H1 (cell line): ENCODE results near the gene SLC39A2. TPM values are rescaled to one million over a fixed set of nuclear protein-coding genes. Genes with fewer than 3 reads are reported as not detected.

ENCODE experiments used
- BCL11A ChIP-seq, 2 experiments: IDR thresholded peaks; one replicate each; pipeline ENCODE4 v1.6.1; 2011; ENCODE audit warnings: low read depth in 2 of 2, low read length in 2 of 2, mild to moderate bottlenecking in 2 of 2
- BRCA1 ChIP-seq: IDR thresholded peaks from 2 replicates; pipeline ENCODE4 v1.6.1; 2012; ENCODE audit warnings: low read depth, low read length, improper control_type of control experiment
- CEBPB ChIP-seq: IDR thresholded peaks from 2 replicates; pipeline ENCODE4 v1.6.1; 2012; ENCODE audit warnings: low read depth, low read length
- CREB1 ChIP-seq: IDR thresholded peaks from 2 replicates; pipeline ENCODE4 v1.6.1; 2012; ENCODE audit warnings: inconsistent platforms
- CTBP2 ChIP-seq: IDR thresholded peaks from 2 replicates; pipeline ENCODE4 v1.7.0; 2011; ENCODE audit warnings: borderline replicate concordance, mild to moderate bottlenecking, moderate library complexity, mixed read lengths, low read length; ENCODE audit not compliant: insufficient read depth, insufficient read length
- EGR1 ChIP-seq: IDR thresholded peaks from 2 replicates; pipeline ENCODE4 v1.6.1; 2011; ENCODE audit warnings: low read depth, low read length, borderline replicate concordance
- HDAC2 ChIP-seq, 2 experiments: fragments of 300-600 bp in 1 of 2; sonication (generic) in 1 of 2; IDR thresholded peaks; 2 replicates each; pipeline ENCODE4 v1.6.1; 2011 to 2012; ENCODE audit warnings: low read depth in 2 of 2, low read length in 2 of 2, mild to moderate bottlenecking in 2 of 2, moderate library complexity in 2 of 2, borderline replicate concordance in 1 of 2, inconsistent platforms in 1 of 2
- HDAC6 ChIP-seq: IDR thresholded peaks from one replicate; pipeline ENCODE4 v1.7.1; 2012; ENCODE audit warnings: low read depth, mild to moderate bottlenecking, inconsistent platforms, low read length, moderate library complexity
- KDM1A ChIP-seq: fragments of 200-600, 300-600 bp; sonication (generic); IDR thresholded peaks from 2 replicates; pipeline ENCODE4 v1.7.1; 2016; ENCODE audit warnings: mild to moderate bottlenecking, low read length, borderline replicate concordance
- MAFK ChIP-seq: IDR thresholded peaks from 2 replicates; pipeline ENCODE4 v1.6.1; 2012; ENCODE audit warnings: low read depth, mild to moderate bottlenecking, improper control_type of control experiment, low read length
- NRF1 ChIP-seq: IDR thresholded peaks from 2 replicates; pipeline ENCODE4 v1.6.1; 2011; ENCODE audit warnings: mild to moderate bottlenecking, low read depth, low read length, improper control_type of control experiment
- POU5F1 ChIP-seq: IDR thresholded peaks from 2 replicates; pipeline ENCODE4 v1.6.1; 2011; ENCODE audit warnings: low read depth, mild to moderate bottlenecking, low read length, moderate library complexity
- RAD21 ChIP-seq, 2 experiments: IDR thresholded peaks in 1 of 2; conservative IDR thresholded peaks in 1 of 2; 2 replicates each; pipeline ENCODE4 v1.6.1; 2011; ENCODE audit warnings: low read depth in 2 of 2, low read length in 2 of 2, improper control_type of control experiment in 1 of 2, inconsistent platforms in 1 of 2, mild to moderate bottlenecking in 1 of 2, moderate library complexity in 1 of 2
- RBBP5 ChIP-seq: IDR thresholded peaks from 2 replicates; pipeline ENCODE4 v1.7.1; 2012; ENCODE audit warnings: low read depth, mild to moderate bottlenecking, inconsistent platforms, low read length, moderate library complexity, borderline replicate concordance
- RXRA ChIP-seq: IDR thresholded peaks from 2 replicates; pipeline ENCODE4 v1.6.1; 2011; ENCODE audit warnings: low read depth, mild to moderate bottlenecking, low read length, moderate library complexity; ENCODE audit not compliant: insufficient read depth
- SIRT6 ChIP-seq: IDR thresholded peaks from one replicate; pipeline ENCODE4 v1.7.1; 2012; ENCODE audit warnings: low read length, inconsistent platforms
- SIX5 ChIP-seq: IDR thresholded peaks from 2 replicates; pipeline ENCODE4 v1.6.1; 2011; ENCODE audit warnings: mild to moderate bottlenecking, low read depth, low read length
- SRF ChIP-seq: IDR thresholded peaks from 2 replicates; pipeline ENCODE4 v1.6.1; 2011; ENCODE audit warnings: mild to moderate bottlenecking, low read depth, low read length, moderate library complexity
- TAF7 ChIP-seq: optimal IDR thresholded peaks from 2 replicates; pipeline ENCODE3; 2011; ENCODE audit warnings: low read depth, mild to moderate bottlenecking, inconsistent platforms, low read length, moderate library complexity, borderline replicate concordance
- TCF12 ChIP-seq: IDR thresholded peaks from 2 replicates; pipeline ENCODE4 v1.6.1; 2011; ENCODE audit warnings: low read depth, mild to moderate bottlenecking, low read length
- TEAD4 ChIP-seq: IDR thresholded peaks from 2 replicates; pipeline ENCODE4 v1.6.1; 2012; ENCODE audit warnings: low read depth, low read length, inconsistent platforms, mixed read lengths
- USF2 ChIP-seq: IDR thresholded peaks from 2 replicates; pipeline ENCODE4 v1.6.1; 2011; ENCODE audit warnings: low read length, improper control_type of control experiment
- polyA plus RNA-seq, 7 experiments: library from polyadenylated mRNA; depleted of rRNA in 3 of 7; stranded (reverse) in 5 of 7; unstranded in 2 of 7; fragments of >200 nt in 5 of 7; fragments of 200-250 nt in 2 of 7; gene quantifications; 1 replicate in 5 of 7; 2 replicates in 1 of 7; 4 replicates in 1 of 7; pipeline versions ENCODE4 v1.2.1 to v1.2.3, GENCODE V29; 2011 to 2013; ENCODE audit warnings: missing spikeins in 2 of 7, mixed read lengths in 2 of 7
- total RNA-seq: library from RNA; stranded (reverse); fragmentation: NEBNext Ultra II Directional; extraction: Animal tissue kit (Norgen Biotek cat#: 25700); gene quantifications from 2 replicates; pipeline ENCODE4 v1.2.1, GENCODE V29; 2021
- TF ChIP-seq, protein P1 (sequence below): IDR thresholded peaks from 2 replicates; pipeline ENCODE4 v1.6.1; 2012; ENCODE audit warnings: inconsistent platforms

Gene SLC39A2
- total and polyA plus RNA-seq, 2 of the 8 experiments (the other 6 are each of a cell fraction or from before 2014, with no cell fraction given): 0.14 to 0.22 TPM

DNA sequence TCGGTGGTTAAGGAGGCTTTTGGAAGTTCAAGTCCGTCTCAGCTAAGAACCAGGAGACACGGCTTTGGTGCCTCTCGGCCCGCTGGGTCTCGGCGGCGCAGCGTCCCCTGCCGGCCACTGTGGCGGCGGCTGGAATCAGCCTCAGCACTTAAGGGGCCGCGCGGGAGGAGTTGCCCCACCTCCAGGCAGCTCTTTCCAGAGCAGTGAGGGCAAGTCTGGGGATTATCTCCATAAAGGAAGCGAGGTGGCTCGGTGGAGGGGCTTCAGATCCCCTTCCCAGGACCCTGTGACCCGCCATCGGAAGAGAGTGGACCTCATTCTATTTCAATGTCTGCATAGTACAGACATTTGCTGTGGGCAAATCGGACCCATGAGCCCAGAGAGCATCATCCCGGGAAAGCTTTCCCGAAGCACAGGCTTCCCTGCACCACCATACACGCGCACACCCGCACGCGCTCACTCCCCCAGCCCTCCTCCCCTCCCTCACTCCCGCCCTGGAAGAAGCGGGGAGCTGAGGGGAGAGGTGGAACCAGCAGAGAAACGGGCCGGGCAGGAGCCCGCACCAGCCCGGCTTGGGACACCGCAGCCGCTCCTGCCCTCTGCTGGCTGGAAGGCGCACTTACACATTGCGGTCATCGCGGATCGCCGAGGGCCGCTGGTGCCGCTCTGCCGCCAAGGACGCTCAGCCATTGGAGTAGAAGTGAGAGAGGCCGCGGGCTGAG, 27.9 kb upstream of the SLC39A2 start (continued):
- TF ChIP-seq CEBPB (no peak), USF2 (no peak), HDAC2 (IDR thresholded peaks at IDR 0.05; ENCODE audit: borderline replicate concordance in 1 of 2, low read depth in 2 of 2, low read length in 2 of 2) (0 out of 4 replicates have a peak, but pooled peaks of 1 of the 2 experiments have one; percentile 70), SRF (0 out of 2 replicates have a peak, but pooled peaks have one; percentile 28), CTBP2 (no peak), RAD21 (IDR thresholded peaks at IDR 0.05 in 1 of 2, conservative IDR thresholded peaks at IDR 0.05 in 1 of 2; ENCODE audit: low read depth in 2 of 2, low read length in 2 of 2) (peak; percentile 76 to 81), NRF1 (no peak), SIRT6 (no peak), TEAD4 (peak; percentile 71), HDAC6 (no peak), MAFK (no peak), SIX5 (no peak), BCL11A (IDR thresholded peaks at IDR 0.05; ENCODE audit: low read depth in 2 of 2, low read length in 2 of 2) (no peak), TAF7 (peak; percentile 62), POU5F1 (no peak), EGR1 (no peak), KDM1A (no peak), RBBP5 (peak; percentile 59; the same call in 1 of the 2 replicates), RXRA (no peak), CREB1 (no peak; the same call in 1 of the 2 replicates), TCF12 (0 out of 2 replicates have a peak, but pooled peaks have one; percentile 33), BRCA1 (no peak)
- TF ChIP-seq, protein P1, sequence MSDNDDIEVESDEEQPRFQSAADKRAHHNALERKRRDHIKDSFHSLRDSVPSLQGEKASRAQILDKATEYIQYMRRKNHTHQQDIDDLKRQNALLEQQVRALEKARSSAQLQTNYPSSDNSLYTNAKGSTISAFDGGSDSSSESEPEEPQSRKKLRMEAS: 0 out of 2 replicates have a peak, but pooled peaks have one; percentile 24
